OCI-LY7 (cell line): ENCODE data around the gene XPR1. TPM values are rescaled to one million over a fixed set of nuclear protein-coding genes. Genes with fewer than 3 reads are reported as not detected.

Source experiments
- BruUV-seq: library from RNA; stranded (reverse); fragments of 400-500 nt; replicated peaks from 2 replicates; lab custom pipeline; 2021; lab: Mats Ljungman, UMichigan
- CTCF ChIA-PET: fragments of 300-600 bp; sonication (Branson Sonifier 250); formaldehyde crosslinking; loops from one replicate; lab custom pipeline; 2022; ENCODE audit warnings: antibody characterized with exemption; ENCODE audit not compliant: unreplicated experiment; lab: Charles Lee
- POLR2A ChIA-PET: fragments of 300-600 bp; sonication (Branson Sonifier 250); formaldehyde crosslinking; loops from one replicate; lab custom pipeline; 2022; ENCODE audit warnings: antibody characterized with exemption; lab: Charles Lee
- DNase-seq: peaks from one replicate; pipeline ENCODE4 v3.0.0-alpha.2; 2015; ENCODE audit warnings: low spot score
- H2AFZ ChIP-seq: fragments of 200-600 bp; sonication (generic), shearing (Covaris generic); 2 replicates; pipeline ENCODE4 v1.6.1; 2014; ENCODE audit warnings: mild to moderate bottlenecking, antibody characterized with exemption, low read length, moderate library complexity
- H3K27ac ChIP-seq: fragments of 200-600 bp; sonication (generic); 2 replicates; pipeline ENCODE4 v1.5.1; 2014; ENCODE audit warnings: mixed run types, low read depth, mild to moderate bottlenecking, moderate library complexity, low read length, inconsistent platforms; ENCODE audit not compliant: poor library complexity, severe bottlenecking
- H3K36me3 ChIP-seq: fragments of 200-600 bp; sonication (generic); 2 replicates; pipeline ENCODE4 v1.6.1; 2014; ENCODE audit warnings: mild to moderate bottlenecking, antibody characterized with exemption, low read length, moderate library complexity, mixed read lengths; ENCODE audit not compliant: insufficient read depth
- H3K4me1 ChIP-seq: fragments of 200-600 bp; sonication (generic); 2 replicates; pipeline ENCODE4 v1.5.1; 2014; ENCODE audit warnings: mild to moderate bottlenecking, low read length; ENCODE audit not compliant: insufficient read depth, poor library complexity, severe bottlenecking
- H3K4me2 ChIP-seq: fragments of 200-600 bp; sonication (generic); 2 replicates; pipeline ENCODE4 v1.6.1; 2014; ENCODE audit warnings: mild to moderate bottlenecking, low read length
- H3K4me3 ChIP-seq: fragments of 200-600 bp; sonication (generic); 2 replicates; pipeline ENCODE4 v1.5.1; 2014; ENCODE audit warnings: mild to moderate bottlenecking, low read depth, low read length; ENCODE audit not compliant: poor library complexity, severe bottlenecking
- H3K79me2 ChIP-seq: fragments of 200-600 bp; sonication (generic); 2 replicates; pipeline ENCODE4 v1.6.1; 2016; ENCODE audit warnings: low read depth, mild to moderate bottlenecking, low read length, moderate library complexity, mixed read lengths; ENCODE audit not compliant: insufficient read depth
- H3K9me2 ChIP-seq: fragments of 200-600 bp; sonication (generic); 2 replicates; pipeline ENCODE4 v1.6.1; 2016; ENCODE audit warnings: mild to moderate bottlenecking, low read length, mixed read lengths; ENCODE audit not compliant: insufficient read depth
- H3K9me3 ChIP-seq: fragments of 200-600 bp; sonication (generic); 2 replicates; pipeline ENCODE4 v1.6.1; 2014; ENCODE audit warnings: mild to moderate bottlenecking, mixed run types, low read length, mixed read lengths
- H4K20me1 ChIP-seq: fragments of 200-600 bp; sonication (generic); 2 replicates; pipeline ENCODE4 v1.6.1; 2014; ENCODE audit warnings: mild to moderate bottlenecking, antibody characterized with exemption, low read length, moderate library complexity, mixed read lengths; ENCODE audit not compliant: insufficient read depth
- EZH2phosphoT487 ChIP-seq: fragments of 200-600 bp; sonication (generic); IDR thresholded peaks from 2 replicates; pipeline ENCODE4 v1.6.1; 2018; ENCODE audit warnings: low read depth, borderline replicate concordance, mild to moderate bottlenecking, mixed run types, antibody characterized with exemption, low read length, moderate library complexity, mixed read lengths
- intact Hi-C: fragments of 100-400 bp; cut with micrococcal nuclease; formaldehyde crosslinking; loops from one replicate; pipeline ENCODE4 v1.10.0; 2022; ENCODE audit not compliant: unreplicated experiment
- total RNA-seq, 2 experiments: library from RNA; depleted of rRNA in 1 of 2; stranded (reverse); fragments of >200 nt in 1 of 2; shearing (Covaris generic) in 1 of 2; gene quantifications; 2 replicates each; pipeline ENCODE4 v1.2.3, GENCODE V29; 2014 to 2022
- TF ChIP-seq, protein P1 (sequence below): fragments of 200-600 bp; sonication (generic); conservative IDR thresholded peaks from 2 replicates; pipeline ENCODE4 v1.5.1; 2014; ENCODE audit warnings: mild to moderate bottlenecking, antibody characterized with exemption, low read length, moderate library complexity, mixed read lengths

Gene XPR1
- total RNA-seq, 2 experiments from 2014 or later = 8.6 to 17.2 TPM

DNA sequence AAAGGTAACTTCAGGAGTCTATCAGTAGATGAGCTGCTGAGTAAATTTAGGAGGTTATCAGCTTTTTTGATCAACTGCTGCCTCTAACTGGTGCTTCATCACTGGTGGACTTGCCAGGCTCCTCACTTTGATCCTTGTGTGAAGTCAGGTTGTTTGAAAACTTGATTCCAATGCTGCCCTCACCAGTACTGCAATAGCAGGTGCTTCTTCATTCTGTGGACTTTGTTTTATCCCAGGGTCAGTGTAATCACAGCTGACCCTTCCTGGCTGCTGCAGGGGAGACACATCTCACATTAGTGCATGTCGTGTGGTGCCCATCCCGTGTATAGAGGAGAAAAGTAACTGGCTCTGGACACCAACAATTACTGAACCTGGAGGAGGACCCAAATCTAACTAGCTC lies 260.9 kb downstream of the XPR1 start:
- BruUV-seq = no TSS peak
- H3K4me2 ChIP-seq = no peak overlapping the region
- H3K4me3 ChIP-seq = no peak overlapping the region
- ChIA-PET POLR2A (no interaction called here), CTCF (no interaction called here)
- H3K9me3 ChIP-seq = no peaks in the 10 kb centered on the region
- intact Hi-C loops = no loop called here
- no peak overlapping the region for H2AFZ ChIP-seq
- H3K79me2 ChIP-seq = no peaks in the 10 kb centered on the region
- no peak overlapping the region for H3K27ac ChIP-seq
- peaks cover 9% of the 10 kb centered on the region for H3K4me1 ChIP-seq
- no peaks in the 10 kb centered on the region for H3K36me3 ChIP-seq
- DNase-seq = no peak
- H3K9me2 ChIP-seq = no peaks in the 10 kb centered on the region
- TF ChIP-seq, protein P1, sequence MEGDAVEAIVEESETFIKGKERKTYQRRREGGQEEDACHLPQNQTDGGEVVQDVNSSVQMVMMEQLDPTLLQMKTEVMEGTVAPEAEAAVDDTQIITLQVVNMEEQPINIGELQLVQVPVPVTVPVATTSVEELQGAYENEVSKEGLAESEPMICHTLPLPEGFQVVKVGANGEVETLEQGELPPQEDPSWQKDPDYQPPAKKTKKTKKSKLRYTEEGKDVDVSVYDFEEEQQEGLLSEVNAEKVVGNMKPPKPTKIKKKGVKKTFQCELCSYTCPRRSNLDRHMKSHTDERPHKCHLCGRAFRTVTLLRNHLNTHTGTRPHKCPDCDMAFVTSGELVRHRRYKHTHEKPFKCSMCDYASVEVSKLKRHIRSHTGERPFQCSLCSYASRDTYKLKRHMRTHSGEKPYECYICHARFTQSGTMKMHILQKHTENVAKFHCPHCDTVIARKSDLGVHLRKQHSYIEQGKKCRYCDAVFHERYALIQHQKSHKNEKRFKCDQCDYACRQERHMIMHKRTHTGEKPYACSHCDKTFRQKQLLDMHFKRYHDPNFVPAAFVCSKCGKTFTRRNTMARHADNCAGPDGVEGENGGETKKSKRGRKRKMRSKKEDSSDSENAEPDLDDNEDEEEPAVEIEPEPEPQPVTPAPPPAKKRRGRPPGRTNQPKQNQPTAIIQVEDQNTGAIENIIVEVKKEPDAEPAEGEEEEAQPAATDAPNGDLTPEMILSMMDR = no peak
- TF ChIP-seq EZH2phosphoT487 = no peak
- no peaks in the 10 kb centered on the region for H4K20me1 ChIP-seq

DNA sequence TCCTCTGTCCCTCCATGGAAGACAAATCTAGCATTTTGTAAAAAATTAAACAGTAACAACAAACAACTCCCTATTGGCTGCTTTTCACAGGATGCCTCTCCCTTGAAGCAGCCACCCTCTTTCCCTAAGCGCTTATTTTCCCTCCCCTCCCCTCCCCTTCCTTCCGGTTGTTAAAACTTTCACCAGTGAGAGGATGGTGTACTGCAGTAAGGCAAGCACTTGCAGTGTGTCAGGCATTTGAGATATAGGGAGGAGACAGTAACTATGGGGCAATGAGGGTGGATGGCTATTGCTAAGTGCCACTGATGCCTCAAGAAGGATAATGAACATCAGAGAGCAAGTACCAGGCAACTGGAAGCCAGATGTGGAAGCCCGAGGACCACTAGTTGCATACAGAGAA lies 261.8 kb downstream of the XPR1 start:
- H3K9me2 ChIP-seq = no peaks in the 10 kb centered on the region
- intact Hi-C loops = no loop called here
- no peaks in the 10 kb centered on the region for H3K9me3 ChIP-seq
- no peak overlapping the region for H2AFZ ChIP-seq
- H3K4me1 ChIP-seq = peaks cover 8% of the 10 kb centered on the region
- no peak overlapping the region for H3K27ac ChIP-seq
- no peak for DNase-seq
- H3K4me2 ChIP-seq = no peak overlapping the region
- ChIA-PET CTCF (no interaction called here), POLR2A (no interaction called here)
- BruUV-seq = no TSS peak
- no peak overlapping the region for H3K4me3 ChIP-seq
- no peaks in the 10 kb centered on the region for H4K20me1 ChIP-seq
- TF ChIP-seq, protein P1 = no peak
- TF ChIP-seq EZH2phosphoT487 = no peak
- H3K36me3 ChIP-seq = no peaks in the 10 kb centered on the region
- H3K79me2 ChIP-seq = no peaks in the 10 kb centered on the region

DNA sequence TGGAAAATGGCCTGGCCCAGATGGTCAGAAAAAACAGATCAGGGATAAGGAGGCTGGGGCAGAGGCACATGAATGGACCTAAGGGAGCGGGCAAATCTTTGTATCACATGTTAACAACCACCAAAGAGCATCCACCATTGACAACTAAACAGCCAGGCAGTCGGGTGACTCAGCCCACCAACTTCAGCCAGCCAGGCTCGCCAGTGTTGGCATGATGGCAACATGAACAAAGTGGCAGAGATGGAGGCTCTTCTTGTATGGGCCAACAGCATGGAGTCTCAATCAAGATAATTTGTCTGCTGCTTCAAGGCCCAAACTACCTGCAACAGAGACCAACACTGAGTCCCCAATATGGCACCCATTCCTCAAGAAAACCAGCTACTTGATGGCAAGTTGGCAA lies 264.3 kb downstream of the XPR1 start:
- BruUV-seq = no TSS peak
- POLR2A ChIA-PET = no interaction called here

More for the DNA sequence above, 264.3 kb downstream of the XPR1 start:
- Histone ChIP-seq H3K36me3 (no peaks in the 10 kb centered on the region), H2AFZ (no peak overlapping the region), H3K4me3 (no peak overlapping the region), H4K20me1 (no peaks in the 10 kb centered on the region), H3K9me2 (no peaks in the 10 kb centered on the region), H3K4me1 (no peaks in the 10 kb centered on the region), H3K79me2 (no peaks in the 10 kb centered on the region), H3K27ac (no peak overlapping the region), H3K9me3 (no peaks in the 10 kb centered on the region), H3K4me2 (no peak overlapping the region)
- intact Hi-C loops = no loop called here
- DNase-seq = no peak
- CTCF ChIA-PET = no interaction called here
- TF ChIP-seq, protein P1 = no peak
- no peak for TF ChIP-seq EZH2phosphoT487
